HCT116 (cell line): ENCODE measurements around the gene EFCAB13. TPM values are rescaled to one million over a fixed set of nuclear protein-coding genes. Genes with fewer than 3 reads are reported as not detected.

Experiments
- ATAC-seq: fragments of 200-7000 bp; cut with Tn5 transposase; 2 replicates; pipeline ENCODE4 v1.9.1; 2020; ENCODE audit warnings: mild to moderate bottlenecking, moderate library complexity
- BruUV-seq: library from RNA; stranded (reverse); fragments of 400-500 nt; replicated peaks from 2 replicates; lab custom pipeline; 2021; lab: Mats Ljungman, UMichigan
- CTCF ChIA-PET: fragments of 300-600 bp; sonication (Branson Sonifier 250); formaldehyde crosslinking; loops from one replicate; lab custom pipeline; 2021; ENCODE audit warnings: antibody characterized with exemption; lab: Charles Lee
- POLR2A ChIA-PET: fragments of 300-600, 350-600 bp; sonication (Branson Sonifier 250); formaldehyde crosslinking; loops from one replicate; lab custom pipeline; 2021; ENCODE audit warnings: antibody characterized with exemption; lab: Charles Lee
- RAD21 ChIA-PET, 2 experiments: fragments of 300-600 bp; sonication (Branson Sonifier 250); formaldehyde crosslinking; loops; one replicate each; lab custom pipeline; 2023; ENCODE audit warnings: low total read pairs in 2 of 2; ENCODE audit not compliant: uncharacterized antibody in 2 of 2, unreplicated experiment in 2 of 2, low non-redundant PET in 1 of 2; lab: Charles Lee
- DNase-seq: peaks from one replicate; pipeline ENCODE4 v3.0.0-alpha.2; 2010; ENCODE audit warnings: low read depth, low spot score
- H2AFZ ChIP-seq: fragments of 200-600 bp; shearing (Covaris generic), sonication (generic); 2 replicates; pipeline ENCODE4 v1.6.1; 2017; ENCODE audit warnings: low read depth, mixed run types, mixed read lengths, antibody characterized with exemption, low read length; ENCODE audit not compliant: poor library complexity, severe bottlenecking
- H3K27ac ChIP-seq: 2 replicates; pipeline ENCODE4 v1.5.1; 2012; ENCODE audit warnings: low read depth, low read length
- H3K27me3 ChIP-seq: fragments of 200-600 bp; sonication (generic); 2 replicates; pipeline ENCODE4 v1.6.1; 2016; ENCODE audit warnings: mixed run types, low read length, mixed read lengths; ENCODE audit not compliant: insufficient read depth
- H3K36me3 ChIP-seq, 2 experiments: fragments of 200-500 bp in 1 of 2; fragments of 200-600 bp in 1 of 2; sonication (Bioruptor generic) in 1 of 2; sonication (generic) in 1 of 2; 2 replicates each; pipeline versions ENCODE4 v1.5.1 to v1.6.1; 2014 to 2016; ENCODE audit warnings: low read length in 2 of 2, inconsistent platforms in 1 of 2, mixed read lengths in 1 of 2, mixed run types in 1 of 2; ENCODE audit not compliant: insufficient read depth in 2 of 2, control insufficient read depth in 1 of 2
- H3K4me1 ChIP-seq, 2 experiments: fragments of 200-600 bp in 1 of 2; sonication (generic) in 1 of 2; 2 replicates each; pipeline versions ENCODE4 v1.5.1 to v1.6.1; 2012 to 2017; ENCODE audit warnings: low read length in 2 of 2, inconsistent platforms in 1 of 2, mild to moderate bottlenecking in 1 of 2, mixed read lengths in 1 of 2, mixed run types in 1 of 2, moderate library complexity in 1 of 2; ENCODE audit not compliant: insufficient read depth in 2 of 2, control insufficient read depth in 1 of 2
- H3K4me2 ChIP-seq: fragments of 200-600 bp; sonication (generic); 2 replicates; pipeline ENCODE4 v1.6.1; 2017; ENCODE audit warnings: mixed run types, low read length, mixed read lengths
- H3K4me3 ChIP-seq, 2 experiments: fragments of 200-600 bp in 1 of 2; sonication (generic) in 1 of 2; replicated peaks in 1 of 2; 2 replicates each; pipeline ENCODE4 v1.5.1; 2011 to 2016; ENCODE audit warnings: low read length in 2 of 2, control low read depth in 1 of 2, low read depth in 1 of 2, mild to moderate bottlenecking in 1 of 2, mixed read lengths in 1 of 2, mixed run types in 1 of 2
- H3K79me2 ChIP-seq: fragments of 200-600 bp; sonication (generic); 2 replicates; pipeline ENCODE4 v1.6.1; 2017; ENCODE audit warnings: mild to moderate bottlenecking, mixed run types, low read length, moderate library complexity, mixed read lengths; ENCODE audit not compliant: insufficient read depth
- H3K9ac ChIP-seq: fragments of 200-600 bp; sonication (generic); 2 replicates; pipeline ENCODE4 v1.6.1; 2016; ENCODE audit warnings: low read length, mixed read lengths
- H3K9me2 ChIP-seq: fragments of 200-600 bp; sonication (generic), shearing (Covaris generic); 2 replicates; pipeline ENCODE4 v1.6.1; 2017; ENCODE audit warnings: mixed run types, mild to moderate bottlenecking, moderate library complexity; ENCODE audit not compliant: insufficient read depth
- H3K9me3 ChIP-seq, 2 experiments: fragments of 200-500 bp in 1 of 2; fragments of 200-600 bp in 1 of 2; sonication (Bioruptor generic) in 1 of 2; sonication (generic) in 1 of 2; 2 replicates each; pipeline ENCODE4 v1.6.1; 2014 to 2017; ENCODE audit warnings: low read length in 2 of 2, mixed read lengths in 2 of 2, inconsistent platforms in 1 of 2, low read depth in 1 of 2, mild to moderate bottlenecking in 1 of 2, mixed run types in 1 of 2, moderate library complexity in 1 of 2; ENCODE audit not compliant: control insufficient read depth in 1 of 2, insufficient read depth in 1 of 2
- H4K20me1 ChIP-seq: fragments of 200-600 bp; sonication (generic), shearing (Covaris generic); 2 replicates; pipeline ENCODE4 v1.6.1; 2017; ENCODE audit warnings: mixed run types, mild to moderate bottlenecking, moderate library complexity; ENCODE audit not compliant: insufficient read depth
- ATF3 ChIP-seq: IDR thresholded peaks from 2 replicates; pipeline ENCODE4 v1.6.1; 2012
- CBX3 ChIP-seq: IDR thresholded peaks from 2 replicates; pipeline ENCODE4 v1.6.1; 2012; ENCODE audit warnings: low read depth
- CEBPB ChIP-seq: IDR thresholded peaks from 2 replicates; pipeline ENCODE4 v1.6.1; 2012; ENCODE audit warnings: low read depth
- ELF1 ChIP-seq: IDR thresholded peaks from 2 replicates; pipeline ENCODE4 v1.6.1; 2012; ENCODE audit warnings: low read depth, borderline replicate concordance
- FOSL1 ChIP-seq: IDR thresholded peaks from 2 replicates; pipeline ENCODE4 v1.6.1; 2012; ENCODE audit warnings: low read depth
- JUND ChIP-seq: IDR thresholded peaks from 2 replicates; pipeline ENCODE4 v1.6.1; 2012
- POLR2A ChIP-seq: IDR thresholded peaks from 2 replicates; pipeline ENCODE4 v1.7.0; 2011; ENCODE audit warnings: borderline replicate concordance; ENCODE audit not compliant: insufficient read depth, insufficient read length; ENCODE audit errors: extremely low read depth
- POLR2AphosphoS5 ChIP-seq: IDR thresholded peaks from 2 replicates; pipeline ENCODE4 v1.6.1; 2011; ENCODE audit warnings: mild to moderate bottlenecking, low read depth, low read length, moderate library complexity
- RAD21 ChIP-seq: IDR thresholded peaks from 2 replicates; pipeline ENCODE4 v1.6.1; 2012; ENCODE audit warnings: low read depth, mild to moderate bottlenecking
- REST ChIP-seq: IDR thresholded peaks from 2 replicates; pipeline ENCODE4 v1.6.1; 2012; ENCODE audit warnings: low read depth
- SP1 ChIP-seq: IDR thresholded peaks from 2 replicates; pipeline ENCODE4 v1.6.1; 2012; ENCODE audit warnings: low read depth
- SRF ChIP-seq: IDR thresholded peaks from 2 replicates; pipeline ENCODE4 v1.6.1; 2012; ENCODE audit warnings: low read depth
- TCF7L2 ChIP-seq: IDR thresholded peaks from 2 replicates; pipeline ENCODE4 v1.7.0; 2011; ENCODE audit warnings: borderline replicate concordance, inconsistent platforms; ENCODE audit not compliant: insufficient read depth, insufficient read length; ENCODE audit errors: extremely low read depth
- ZBTB33 ChIP-seq: IDR thresholded peaks from 2 replicates; pipeline ENCODE4 v1.6.1; 2011; ENCODE audit warnings: mild to moderate bottlenecking, low read length, moderate library complexity; ENCODE audit not compliant: insufficient replicate concordance; ENCODE audit errors: extremely low read depth
- intact Hi-C: fragments of 100-400 bp; cut with micrococcal nuclease; formaldehyde crosslinking; loops from 2 replicates; pipeline ENCODE4 v1.10.0; 2022
- total RNA-seq: library from RNA; stranded (reverse); gene quantifications from one replicate; pipeline ENCODE4 v1.2.1, GENCODE V29; 2021; ENCODE audit not compliant: unreplicated experiment

EFCAB13 gene
- total RNA-seq, 1 experiment from 2014 or later, result not detected

GRCh38 chr17:47289302-47289701 lies 34.5 kb upstream of the EFCAB13 start (continued):
- TF ChIP-seq ZBTB33 (no peak), RAD21 (no peak)

GRCh38 chr17:47290870-47291241 lies 32.9 kb upstream of the EFCAB13 start:
- ATAC-seq, result no peak
- no peak for TF ChIP-seq CEBPB
- TF ChIP-seq POLR2AphosphoS5, result no peak
- no peak for TF ChIP-seq FOSL1
- no peak for TF ChIP-seq POLR2A
- TF ChIP-seq CBX3, result no peak
- TF ChIP-seq ELF1, result no peak
- no peak for TF ChIP-seq JUND
- TF ChIP-seq ATF3, result no peak
- TF ChIP-seq SRF, result no peak
- no peak for TF ChIP-seq SP1
- TF ChIP-seq TCF7L2, result no peak
- TF ChIP-seq RAD21, result no peak
- no peak for TF ChIP-seq REST
- no peak for DNase-seq
- no peaks in the 10 kb centered on the region for H3K9me3 ChIP-seq
- H4K20me1 ChIP-seq, result no peaks in the 10 kb centered on the region
- no peaks in the 10 kb centered on the region for H3K36me3 ChIP-seq
- no peak overlapping the region for H3K9ac ChIP-seq
- H2AFZ ChIP-seq, result no peak overlapping the region
- H3K27ac ChIP-seq, result no peak overlapping the region
- no peaks in the 10 kb centered on the region for H3K9me2 ChIP-seq
- intact Hi-C loops, result no loop called here
- CTCF ChIA-PET, result no interaction called here
- RAD21 ChIA-PET, result no interaction called here
- no TSS peak for BruUV-seq
- POLR2A ChIA-PET, result no interaction called here
- H3K4me2 ChIP-seq, result no peak overlapping the region
- H3K27me3 ChIP-seq, result no peaks in the 10 kb centered on the region
- no peaks in the 10 kb centered on the region for H3K79me2 ChIP-seq
- H3K4me3 ChIP-seq, result no peak overlapping the region
- H3K4me1 ChIP-seq, result peaks cover 5 to 11% of the 10 kb centered on the region in 2 experiments; a peak in 3 of 4 replicates
